ENCODE data around the gene EREG. TPM values are rescaled to one million over a fixed set of nuclear protein-coding genes. Genes with fewer than 3 reads are reported as not detected.

The EREG gene
- total RNA-seq, 1 donor from 2014 or later: 31.1 TPM

- DNase-seq (ENCODE audit: low read depth): peak; percentile 59
- no peak for TF ChIP-seq CTCF (IDR thresholded peaks at IDR 0.05; ENCODE audit: insufficient read depth, low read length, severe bottlenecking)
- no peak for FAIRE-seq
- no peaks in the 10 kb centered on the region for H3K36me3 ChIP-seq (ENCODE audit: control insufficient read depth, insufficient read depth, low read length)
- peak overlapping the region; percentile 90 for H3K4me3 ChIP-seq (ENCODE audit: low read depth, low read length)
- no peaks in the 10 kb centered on the region for H3K27me3 ChIP-seq (ENCODE audit: control insufficient read depth, insufficient read depth, low read length)
These were observed 1.5 kb downstream of the EREG start for GRCh38 chr4:74366367-74366911.

- no peak for FAIRE-seq
- DNase-seq (ENCODE audit: low read depth): peak; percentile 81
- no peak for TF ChIP-seq CTCF (IDR thresholded peaks at IDR 0.05; ENCODE audit: insufficient read depth, low read length, severe bottlenecking)
- no peaks in the 10 kb centered on the region for H3K36me3 ChIP-seq (ENCODE audit: control insufficient read depth, insufficient read depth, low read length)
- no peak overlapping the region for H3K4me3 ChIP-seq (ENCODE audit: low read depth, low read length)
- no peaks in the 10 kb centered on the region for H3K27me3 ChIP-seq (ENCODE audit: control insufficient read depth, insufficient read depth, low read length)
These were observed 2.8 kb downstream of the EREG start for GRCh38 chr4:74367656-74368290.

- no peak for FAIRE-seq
- H3K4me3 ChIP-seq (ENCODE audit: low read depth, low read length): no peak overlapping the region
These were observed 3.7 kb downstream of the EREG start for GRCh38 chr4:74368596-74368995.

GRCh38 chr4:74369855-74370254, 4.9 kb downstream of the EREG start:
- Histone ChIP-seq H3K27me3 (ENCODE audit: control insufficient read depth, insufficient read depth, low read length) (no peaks in the 10 kb centered on the region), H3K36me3 (ENCODE audit: control insufficient read depth, insufficient read depth, low read length) (no peaks in the 10 kb centered on the region), H3K4me3 (ENCODE audit: low read depth, low read length) (no peak overlapping the region)
- no peak for FAIRE-seq
- DNase-seq (ENCODE audit: low read depth): no peak
- no peak for TF ChIP-seq CTCF (IDR thresholded peaks at IDR 0.05; ENCODE audit: insufficient read depth, low read length, severe bottlenecking)

More at GRCh38 chr4:74368596-74368995, 3.7 kb downstream of the EREG start:
- no peak for TF ChIP-seq CTCF (IDR thresholded peaks at IDR 0.05; ENCODE audit: insufficient read depth, low read length, severe bottlenecking)
- no peaks in the 10 kb centered on the region for H3K36me3 ChIP-seq (ENCODE audit: control insufficient read depth, insufficient read depth, low read length)
- no peak for DNase-seq (ENCODE audit: low read depth)
- H3K27me3 ChIP-seq (ENCODE audit: control insufficient read depth, insufficient read depth, low read length): no peaks in the 10 kb centered on the region

- peak; percentile 78 for TF ChIP-seq CTCF (IDR thresholded peaks at IDR 0.05; ENCODE audit: insufficient read depth, low read length, severe bottlenecking)
- DNase-seq (ENCODE audit: low read depth) (peak; percentile 69), FAIRE-seq (peak; percentile 86)
- Histone ChIP-seq H3K4me3 (ENCODE audit: low read depth, low read length) (no peak overlapping the region), H3K36me3 (ENCODE audit: control insufficient read depth, insufficient read depth, low read length) (no peaks in the 10 kb centered on the region), H3K27me3 (ENCODE audit: control insufficient read depth, insufficient read depth, low read length) (no peaks in the 10 kb centered on the region)
These were observed 6.0 kb downstream of the EREG start for GRCh38 chr4:74370912-74371311.

GRCh38 chr4:74374128-74374527, 9.2 kb downstream of the EREG start:
- TF ChIP-seq CTCF (IDR thresholded peaks at IDR 0.05; ENCODE audit: insufficient read depth, low read length, severe bottlenecking): no peak
- peaks cover 2% of the 10 kb centered on the region for H3K36me3 ChIP-seq (ENCODE audit: control insufficient read depth, insufficient read depth, low read length)
- H3K4me3 ChIP-seq (ENCODE audit: low read depth, low read length): no peak overlapping the region
- DNase-seq (ENCODE audit: low read depth) (no peak), FAIRE-seq (no peak)
- H3K27me3 ChIP-seq (ENCODE audit: control insufficient read depth, insufficient read depth, low read length): no peaks in the 10 kb centered on the region

Measured in bronchial epithelial cell (primary cell).